Ovary (tissue), 9 donors: Measurements from ENCODE around the gene NSUN6. TPM values are rescaled to one million over a fixed set of nuclear protein-coding genes. Genes with fewer than 3 reads are reported as not detected.

Source experiments
- DNase-seq, 5 donors: peaks; one replicate each; pipeline ENCODE4 v3.0.0-alpha.2; 2019 to 2020
- H3K27ac ChIP-seq, 2 donors: fragments of 200-600 bp; one replicate each; pipeline versions ENCODE4 v1.5.1 to v1.8.0; 2019 to 2022
- H3K27me3 ChIP-seq: fragments of 200-600 bp; one replicate; pipeline ENCODE4 v1.8.0; 2022
- H3K36me3 ChIP-seq: fragments of 200-600 bp; sonication (generic); one replicate; pipeline ENCODE4 v1.5.1; 2019
- H3K4me1 ChIP-seq: one replicate; pipeline ENCODE4 v1.8.1; 2013; ENCODE audit warnings: mild to moderate bottlenecking, moderate library complexity; ENCODE audit not compliant: insufficient read depth
- H3K4me3 ChIP-seq: fragments of 200-600 bp; sonication (generic); one replicate; pipeline ENCODE4 v1.5.1; 2017
- H3K9me3 ChIP-seq, 2 donors: fragments of 200-600 bp in 1 of 2; sonication (generic) in 1 of 2; one replicate each; pipeline versions ENCODE4 v1.5.1 to v1.8.1; 2013 to 2019; ENCODE audit warnings: mild to moderate bottlenecking in 1 of 2, moderate library complexity in 1 of 2
- CTCF ChIP-seq, 3 donors: fragments of 450-650 bp in 2 of 3; fragments of 200-600 bp in 1 of 3; IDR thresholded peaks; one replicate each; pipeline versions ENCODE4 v1.5.1 to v1.8.0; 2016 to 2022; ENCODE audit warnings: antibody characterized with exemption in 3 of 3, mild to moderate bottlenecking in 1 of 3
- EP300 ChIP-seq: sonication (generic); formaldehyde crosslinking; IDR thresholded peaks from one replicate; pipeline ENCODE4 v1.6.1; 2017; ENCODE audit warnings: antibody characterized with exemption
- POLR2A ChIP-seq: fragments of 450-650 bp; IDR thresholded peaks from one replicate; pipeline ENCODE4 v1.6.1; 2017; ENCODE audit warnings: antibody characterized with exemption, mild to moderate bottlenecking, moderate library complexity
- WGBS, 3 donors: extraction: QIAGEN DNeasy Blood & Tissue Kit in 1 of 3; methylation state at CpG; one replicate each; pipeline versions ENCODE4 v1.1.5 to v1.1.7; 2013 to 2017; 5-methylcytosine and 5-hydroxymethylcytosine counted together
- intact Hi-C, 4 donors: fragments of 100-400 bp; cut with DNase I; formaldehyde crosslinking; loops; one replicate each; pipeline versions ENCODE4 v1.11.0 to v1.15.1; 2022 to 2023
- polyA plus RNA-seq, 2 donors: library from polyadenylated mRNA; stranded (reverse); fragments of 200-250 nt in 1 of 2; fragments of 350-450 nt in 1 of 2; fragmentation: Illumina TruSeq in 1 of 2; extraction: RNeasy Lipid Tissue Mini Kit (QIAGEN cat#74804) in 1 of 2; gene quantifications; one replicate each; pipeline ENCODE4 v1.2.3, GENCODE V29; 2013 to 2014
- total RNA-seq, 7 donors: library from RNA; depleted of rRNA in 2 of 7; stranded (reverse); fragments of >200 nt in 2 of 7; fragmentation: NEBNext Ultra II Directional in 3 of 7; extraction: Animal tissue kit (Norgen Biotek cat#: 25700) in 3 of 7; gene quantifications; one replicate each; pipeline versions ENCODE4 v1.1.0 to v1.2.4, GENCODE V29; 2016 to 2023
- donor health status: DM: no; HTN: no; CAD: no; lungs with moderate emphysema.
- donor health status: DM: no; HTN: no; CAD: no.
- donor health status: Bipolar disorder and iron deficiency.
- donor health status: DM: yes; HTN: yes; CAD: no.
- donor health status: DM: no; HTN: no; CAD: no.
- donor health status: DM: yes; HTN: yes; CAD: no.

The NSUN6 gene
- total and polyA plus RNA-seq, 9 donors = 8.9 to 19.5 (median 15.0) TPM

DNA sequence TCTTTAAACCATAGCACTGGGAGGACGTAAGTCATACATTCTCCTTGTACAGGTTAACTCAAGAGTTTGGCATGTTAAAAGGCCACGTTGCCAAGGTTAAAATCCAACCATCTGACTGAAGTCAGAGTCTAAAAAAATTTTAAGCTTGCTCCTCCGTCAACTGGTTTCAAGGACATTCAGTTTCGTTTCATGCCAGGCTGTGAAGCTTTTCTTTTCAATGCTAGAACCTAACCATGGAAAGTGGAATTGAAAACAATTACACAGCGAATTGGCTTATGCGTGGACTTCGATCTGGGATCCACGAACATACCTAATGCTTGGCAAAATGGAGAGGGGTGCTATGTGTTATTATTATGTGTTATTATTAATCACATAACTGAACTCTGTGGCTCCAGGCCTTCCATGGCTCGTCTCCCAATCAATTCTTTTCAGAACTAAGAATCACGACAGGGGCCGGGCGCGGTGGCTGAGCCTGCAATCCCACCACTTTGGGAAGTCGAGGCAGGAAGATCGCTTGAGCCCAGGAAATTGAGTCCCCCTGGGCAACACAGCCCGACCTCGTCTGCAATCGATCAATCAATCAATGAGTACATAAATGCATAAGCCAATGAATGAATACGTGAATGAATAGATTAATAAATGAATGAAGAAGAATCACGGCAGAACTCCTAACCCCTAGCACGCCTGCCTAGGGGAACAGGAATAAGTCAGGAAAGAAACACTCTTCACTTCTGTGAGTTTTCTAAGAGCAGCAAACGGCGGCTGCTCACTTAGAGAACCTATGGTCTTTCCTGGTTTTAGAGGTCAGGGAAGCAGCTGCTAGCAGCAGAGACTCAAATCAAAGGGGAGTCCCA, 7.1 kb upstream of the NSUN6 start:
- H3K4me1 ChIP-seq = peaks cover 8% of the 10 kb centered on the region
- TF ChIP-seq CTCF (IDR thresholded peaks at IDR 0.05) (no peak), EP300 (no peak), POLR2A (no peak)
- peak; percentile 28 to 52 (median 50) for DNase-seq
- H3K27me3 ChIP-seq = no peaks in the 10 kb centered on the region
- no peaks in the 10 kb centered on the region for H3K36me3 ChIP-seq
- intact Hi-C loops = loop anchor here in 1 of 4 donors (10.0 kb wide), 1 partner anchor 994 kb away; no protein-coding TSS in a partner anchor
- WGBS, 3 donors = 1 to 9% (median 2%) methylated on average over 23 of the region's 23 CpGs
- no peaks in the 10 kb centered on the region for H3K9me3 ChIP-seq
- H3K27ac ChIP-seq = peak overlapping the region; percentile 95 to 97
- H3K4me3 ChIP-seq = peak overlapping the region; percentile 76

DNA sequence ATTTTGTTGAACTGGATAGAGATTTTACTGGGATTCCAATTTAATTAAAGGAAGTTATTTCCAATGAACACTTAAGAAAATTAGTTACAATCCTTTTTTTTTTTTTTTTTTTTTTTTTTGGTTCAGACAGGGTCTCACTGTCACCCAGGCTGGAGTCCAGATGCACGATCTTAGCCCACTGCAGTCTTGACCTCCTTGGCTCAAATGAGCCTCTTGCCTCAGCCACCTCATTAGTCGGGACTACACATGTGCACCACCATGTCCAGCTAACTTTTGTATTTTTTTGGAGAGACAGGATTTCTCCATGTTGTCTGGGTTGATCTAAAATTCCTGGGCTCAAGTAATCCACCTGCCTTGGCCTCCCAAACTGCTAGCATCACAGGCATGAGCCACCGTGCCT, 5.3 kb upstream of the NSUN6 start:
- Histone ChIP-seq H3K9me3 (no peaks in the 10 kb centered on the region), H3K27me3 (no peaks in the 10 kb centered on the region), H3K36me3 (no peaks in the 10 kb centered on the region), H3K4me1 (peaks cover 4% of the 10 kb centered on the region), H3K4me3 (no peak overlapping the region), H3K27ac (no peak overlapping the region)
- TF ChIP-seq POLR2A = no peak
- no peak for TF ChIP-seq CTCF (IDR thresholded peaks at IDR 0.05)
- TF ChIP-seq EP300 = no peak
- DNase-seq = no peak
- 44 to 50% (median 49%) methylated on average over 3 of the region's 3 CpGs for WGBS, 3 donors
- intact Hi-C loops = loop anchor here in 1 of 4 donors (10.0 kb wide), 1 partner anchor 992 kb away; no protein-coding TSS in a partner anchor

GRCh38 chr10:18653112-18653511, 1.7 kb upstream of the NSUN6 start:
- Histone ChIP-seq H3K27ac (no peak overlapping the region), H3K9me3 (no peaks in the 10 kb centered on the region), H3K4me3 (no peak overlapping the region), H3K36me3 (no peaks in the 10 kb centered on the region), H3K4me1 (peaks cover 4% of the 10 kb centered on the region), H3K27me3 (no peaks in the 10 kb centered on the region)
- 90 to 95% (median 93%) methylated on average over 3 of the region's 3 CpGs for WGBS, 3 donors
- no peak for TF ChIP-seq EP300
- no peak for TF ChIP-seq POLR2A
- no peak for TF ChIP-seq CTCF (IDR thresholded peaks at IDR 0.05)
- no peak for DNase-seq
- intact Hi-C loops = loop anchor here in 1 of 4 donors (10.0 kb wide), 1 partner anchor 988 kb away; no protein-coding TSS in a partner anchor

- no peak for TF ChIP-seq POLR2A
- no peak for TF ChIP-seq CTCF (IDR thresholded peaks at IDR 0.05)
- TF ChIP-seq EP300 = no peak
- intact Hi-C loops = loop anchor here in 1 of 4 donors (10.0 kb wide), 1 partner anchor 986 kb away; no protein-coding TSS in a partner anchor
- Histone ChIP-seq H3K9me3 (no peaks in the 10 kb centered on the region), H3K27ac (no peak overlapping the region), H3K4me1 (peaks cover 4% of the 10 kb centered on the region), H3K36me3 (no peaks in the 10 kb centered on the region), H3K4me3 (peak overlapping the region; percentile 72), H3K27me3 (no peaks in the 10 kb centered on the region)
- WGBS, 3 donors = 5 to 7% (median 6%) methylated on average over 6 of the region's 6 CpGs
- no peak for DNase-seq
Measured at GRCh38 chr10:18650404-18650997, 886 bp downstream of the NSUN6 start.
